HUES48 (cell line): ENCODE data around the gene RILP.

Experiments used
- H3K27ac ChIP-seq: one replicate; pipeline ENCODE4 v1.7.0; 2013; ENCODE audit warnings: low read depth, low read length, inconsistent platforms
- H3K27me3 ChIP-seq: 2 replicates; pipeline ENCODE4 v1.6.1; 2013; ENCODE audit warnings: mild to moderate bottlenecking, low read length; ENCODE audit not compliant: control insufficient read depth, insufficient read depth
- H3K36me3 ChIP-seq: 2 replicates; pipeline ENCODE4 v1.6.1; 2013; ENCODE audit warnings: low read length; ENCODE audit not compliant: control insufficient read depth, insufficient read depth
- H3K4me1 ChIP-seq: 2 replicates; pipeline ENCODE4 v1.6.1; 2013; ENCODE audit warnings: mild to moderate bottlenecking, low read length; ENCODE audit not compliant: control insufficient read depth, insufficient read depth
- H3K4me3 ChIP-seq: 2 replicates; pipeline ENCODE4 v1.5.1; 2013; ENCODE audit warnings: mild to moderate bottlenecking, low read depth, low read length
- H3K9ac ChIP-seq: 2 replicates; pipeline ENCODE4 v1.6.1; 2013; ENCODE audit warnings: mild to moderate bottlenecking, low read depth, low read length, moderate library complexity
- H3K9me3 ChIP-seq: 2 replicates; pipeline ENCODE4 v1.6.1; 2013; ENCODE audit warnings: low read length; ENCODE audit not compliant: control insufficient read depth, insufficient read depth

The RILP gene

GRCh38 chr17:1647802-1648171, 1.9 kb downstream of the RILP start:
- H3K27ac ChIP-seq: no peak overlapping the region

GRCh38 chr17:1646199-1646875, 3.3 kb downstream of the RILP start:
- H3K36me3 ChIP-seq: peaks cover 14% of the 10 kb centered on the region
- H3K9me3 ChIP-seq: no peaks in the 10 kb centered on the region
- no peak overlapping the region for H3K27ac ChIP-seq
- no peak overlapping the region for H3K9ac ChIP-seq
- no peak overlapping the region for H3K4me3 ChIP-seq
- peaks cover 11% of the 10 kb centered on the region for H3K27me3 ChIP-seq
- peaks cover 36% of the 10 kb centered on the region for H3K4me1 ChIP-seq

More at GRCh38 chr17:1647802-1648171, 1.9 kb downstream of the RILP start:
- Histone ChIP-seq H3K36me3 (peaks cover 28% of the 10 kb centered on the region), H3K9ac (no peak overlapping the region), H3K27me3 (peaks cover 11% of the 10 kb centered on the region), H3K9me3 (no peaks in the 10 kb centered on the region), H3K4me3 (no peak overlapping the region), H3K4me1 (peaks cover 36% of the 10 kb centered on the region)

GRCh38 chr17:1645207-1646171, 4.2 kb downstream of the RILP start, which contains the start of gene SCARF1:
TSS of gene SCARF1 (minus strand) at chr17:1645732. CDS start at chr17:1645697, 35 bp downstream.
- no peak within 1 kb of the TSS for H3K27ac ChIP-seq
- no peaks in the 10 kb centered on the region for H3K9me3 ChIP-seq
- H3K9ac ChIP-seq: no peak within 1 kb of the TSS
- H3K27me3 ChIP-seq: peaks cover 11% of the 10 kb centered on the region
- H3K4me3 ChIP-seq: no peak within 1 kb of the TSS
- peaks cover 5% of the 10 kb centered on the region for H3K36me3 ChIP-seq
- peaks cover 36% of the 10 kb centered on the region for H3K4me1 ChIP-seq

GRCh38 chr17:1644493-1645206, 5.0 kb downstream of the RILP start:
- Histone ChIP-seq H3K36me3 (no peaks in the 10 kb centered on the region), H3K9me3 (no peaks in the 10 kb centered on the region), H3K9ac (no peak overlapping the region), H3K4me3 (no peak overlapping the region), H3K4me1 (peaks cover 32% of the 10 kb centered on the region), H3K27me3 (peaks cover 11% of the 10 kb centered on the region), H3K27ac (no peak overlapping the region)

GRCh38 chr17:1643999-1644492, 5.6 kb downstream of the RILP start:
- no peaks in the 10 kb centered on the region for H3K36me3 ChIP-seq
- H3K4me1 ChIP-seq: peaks cover 35% of the 10 kb centered on the region
- no peak overlapping the region for H3K9ac ChIP-seq
- H3K4me3 ChIP-seq: peak overlapping the region; percentile 64; the same call in 1 of the 2 replicates
- H3K27me3 ChIP-seq: peaks cover 11% of the 10 kb centered on the region
- H3K27ac ChIP-seq: no peak overlapping the region
- H3K9me3 ChIP-seq: no peaks in the 10 kb centered on the region

GRCh38 chr17:1643293-1643998, 6.2 kb downstream of the RILP start:
- Histone ChIP-seq H3K9me3 (no peaks in the 10 kb centered on the region), H3K27ac (no peak overlapping the region), H3K27me3 (peaks cover 11% of the 10 kb centered on the region), H3K4me3 (peak overlapping the region; percentile 64; the same call in 1 of the 2 replicates), H3K36me3 (no peaks in the 10 kb centered on the region), H3K9ac (no peak overlapping the region), H3K4me1 (peaks cover 35% of the 10 kb centered on the region)

GRCh38 chr17:1641065-1641403, 8.6 kb downstream of the RILP start:
- Histone ChIP-seq H3K9ac (no peak overlapping the region), H3K27ac (no peak overlapping the region), H3K27me3 (peaks cover 11% of the 10 kb centered on the region), H3K9me3 (no peaks in the 10 kb centered on the region), H3K36me3 (no peaks in the 10 kb centered on the region), H3K4me3 (no peak overlapping the region), H3K4me1 (peaks cover 26% of the 10 kb centered on the region)

GRCh38 chr17:1640329-1641064, 9.2 kb downstream of the RILP start:
- Histone ChIP-seq H3K9me3 (no peaks in the 10 kb centered on the region), H3K27ac (no peak overlapping the region), H3K27me3 (peaks cover 11% of the 10 kb centered on the region), H3K4me3 (no peak overlapping the region), H3K4me1 (peaks cover 20% of the 10 kb centered on the region), H3K36me3 (no peaks in the 10 kb centered on the region), H3K9ac (no peak overlapping the region)

- H3K9ac ChIP-seq: no peak overlapping the region
- peaks cover 11% of the 10 kb centered on the region for H3K27me3 ChIP-seq
- H3K36me3 ChIP-seq: no peaks in the 10 kb centered on the region
- no peak overlapping the region for H3K4me3 ChIP-seq
- H3K4me1 ChIP-seq: peaks cover 12% of the 10 kb centered on the region
- no peak overlapping the region for H3K27ac ChIP-seq
- no peaks in the 10 kb centered on the region for H3K9me3 ChIP-seq
Observed at GRCh38 chr17:1639549-1640180, 10.0 kb downstream of the RILP start.
